Measurements from ENCODE around the gene NDUFS2.

Gene NDUFS2

DNA sequence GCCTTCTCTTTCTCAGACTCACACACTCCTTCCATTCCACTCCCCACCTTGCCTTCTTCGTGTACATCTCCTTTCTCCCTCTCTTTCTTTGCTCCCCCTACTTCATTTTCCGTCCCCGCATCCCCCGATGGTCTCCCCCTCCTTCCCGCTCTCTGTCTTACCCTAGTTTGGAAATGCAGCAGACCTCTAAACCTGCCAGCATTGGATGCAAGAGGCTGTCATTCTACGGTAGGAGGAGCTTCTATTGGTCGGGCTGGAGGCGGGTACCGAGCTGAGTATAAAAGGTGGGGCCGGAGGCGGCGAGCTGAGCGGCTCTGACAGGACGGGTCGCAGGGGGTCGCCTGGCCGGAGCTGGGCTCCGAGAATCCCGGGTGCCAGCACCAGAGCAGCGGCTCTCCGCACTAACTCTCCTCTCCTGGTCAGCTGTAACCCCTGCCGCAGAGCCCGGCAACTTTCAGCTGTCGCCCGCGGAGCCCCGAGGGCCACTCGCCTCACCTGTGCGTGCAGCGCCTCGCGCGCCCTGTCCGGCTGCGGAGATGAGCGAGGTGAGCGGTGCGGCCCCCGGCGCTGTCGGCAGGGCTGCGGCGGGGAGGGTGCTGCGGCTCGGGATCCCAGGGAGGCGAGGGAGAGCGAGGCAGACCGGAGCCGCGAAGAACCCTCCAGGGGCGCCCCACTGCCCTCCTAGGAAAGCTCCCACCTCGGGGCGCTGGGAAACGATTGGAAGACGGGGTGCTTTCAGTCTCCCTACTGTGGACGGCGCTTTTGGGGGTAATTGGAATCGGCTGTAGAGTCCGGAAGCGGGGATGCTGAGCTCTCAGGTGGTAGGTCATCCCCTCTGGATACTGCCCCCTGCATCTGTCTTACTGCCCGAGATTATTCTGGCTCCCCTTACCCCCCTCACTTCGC is 56.5 kb downstream of the NDUFS2 start, which contains the start of gene PCP4L1:
Gene PCP4L1, plus strand, starts transcription at position 307 of the 906 bp plus-strand sequence. Its CDS starts 230 bp downstream, at position 537.
- TF ChIP-seq ZFX (IDR thresholded peaks at IDR 0.05; ENCODE audit: borderline replicate concordance) = no peak
- TF ChIP-seq, protein P1, sequence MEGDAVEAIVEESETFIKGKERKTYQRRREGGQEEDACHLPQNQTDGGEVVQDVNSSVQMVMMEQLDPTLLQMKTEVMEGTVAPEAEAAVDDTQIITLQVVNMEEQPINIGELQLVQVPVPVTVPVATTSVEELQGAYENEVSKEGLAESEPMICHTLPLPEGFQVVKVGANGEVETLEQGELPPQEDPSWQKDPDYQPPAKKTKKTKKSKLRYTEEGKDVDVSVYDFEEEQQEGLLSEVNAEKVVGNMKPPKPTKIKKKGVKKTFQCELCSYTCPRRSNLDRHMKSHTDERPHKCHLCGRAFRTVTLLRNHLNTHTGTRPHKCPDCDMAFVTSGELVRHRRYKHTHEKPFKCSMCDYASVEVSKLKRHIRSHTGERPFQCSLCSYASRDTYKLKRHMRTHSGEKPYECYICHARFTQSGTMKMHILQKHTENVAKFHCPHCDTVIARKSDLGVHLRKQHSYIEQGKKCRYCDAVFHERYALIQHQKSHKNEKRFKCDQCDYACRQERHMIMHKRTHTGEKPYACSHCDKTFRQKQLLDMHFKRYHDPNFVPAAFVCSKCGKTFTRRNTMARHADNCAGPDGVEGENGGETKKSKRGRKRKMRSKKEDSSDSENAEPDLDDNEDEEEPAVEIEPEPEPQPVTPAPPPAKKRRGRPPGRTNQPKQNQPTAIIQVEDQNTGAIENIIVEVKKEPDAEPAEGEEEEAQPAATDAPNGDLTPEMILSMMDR (IDR thresholded peaks at IDR 0.05) = peak; percentile 15; the same call in 1 of the 2 replicates
- no peak within 1 kb of the TSS for H3K27ac ChIP-seq

- TF ChIP-seq, protein P1 (IDR thresholded peaks at IDR 0.05) = no peak
- TF ChIP-seq ZFX (IDR thresholded peaks at IDR 0.05; ENCODE audit: borderline replicate concordance) = no peak
- H3K27ac ChIP-seq = no peak overlapping the region
Measured at GRCh38 chr1:161259345-161259702, 57.2 kb downstream of the NDUFS2 start.

- TF ChIP-seq ZFX (IDR thresholded peaks at IDR 0.05; ENCODE audit: borderline replicate concordance) = no peak
- TF ChIP-seq, protein P1 (IDR thresholded peaks at IDR 0.05) = no peak
- no peak overlapping the region for H3K27ac ChIP-seq
Measured at GRCh38 chr1:161259765-161260164, 57.6 kb downstream of the NDUFS2 start.

DNA sequence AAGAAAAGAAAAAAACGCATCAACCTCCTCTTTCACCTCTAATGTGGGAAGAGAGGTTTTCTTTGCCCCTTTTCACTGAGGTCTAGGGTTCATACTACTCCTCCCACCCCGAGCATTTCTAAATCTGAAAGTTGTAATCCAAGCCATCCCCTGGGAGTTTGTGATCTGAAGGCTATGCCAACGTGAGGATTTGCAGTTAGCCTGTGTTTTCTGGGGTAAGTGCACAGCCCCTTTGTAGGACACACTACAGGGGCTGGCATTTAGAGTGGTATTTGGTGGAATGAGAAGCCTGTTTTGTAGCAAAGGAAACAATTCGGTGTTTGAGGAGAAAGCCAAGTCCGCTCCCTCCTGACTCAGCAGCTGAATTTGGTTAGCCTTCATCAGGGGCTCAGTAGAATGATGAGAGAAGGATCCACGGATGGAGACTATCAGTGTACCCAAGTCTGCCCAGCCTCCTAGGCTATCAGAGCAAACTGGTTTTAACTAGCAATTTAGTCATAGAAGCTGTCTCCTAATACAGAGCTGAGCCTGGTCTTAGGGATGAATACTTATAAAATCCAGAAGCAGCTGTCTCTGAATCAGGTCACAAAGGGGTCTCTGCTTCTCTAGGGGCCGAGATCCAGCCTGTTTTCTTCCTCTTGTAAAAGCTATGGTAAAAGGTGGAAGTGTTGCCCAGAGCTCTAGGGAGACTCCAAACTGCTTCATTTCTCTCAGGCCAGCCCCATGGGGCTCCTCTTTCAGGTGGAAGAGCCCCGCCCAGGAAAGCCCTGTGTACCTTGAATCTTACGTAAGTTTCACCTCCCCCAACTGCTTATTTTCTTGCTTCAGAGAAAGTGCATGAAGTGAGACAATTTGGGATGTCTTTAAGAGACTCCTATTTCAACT is 58.5 kb downstream of the NDUFS2 start:
- TF ChIP-seq ZFX (IDR thresholded peaks at IDR 0.05; ENCODE audit: borderline replicate concordance) = no peak
- TF ChIP-seq, protein P1 (IDR thresholded peaks at IDR 0.05) = no peak
- H3K27ac ChIP-seq = no peak overlapping the region

DNA sequence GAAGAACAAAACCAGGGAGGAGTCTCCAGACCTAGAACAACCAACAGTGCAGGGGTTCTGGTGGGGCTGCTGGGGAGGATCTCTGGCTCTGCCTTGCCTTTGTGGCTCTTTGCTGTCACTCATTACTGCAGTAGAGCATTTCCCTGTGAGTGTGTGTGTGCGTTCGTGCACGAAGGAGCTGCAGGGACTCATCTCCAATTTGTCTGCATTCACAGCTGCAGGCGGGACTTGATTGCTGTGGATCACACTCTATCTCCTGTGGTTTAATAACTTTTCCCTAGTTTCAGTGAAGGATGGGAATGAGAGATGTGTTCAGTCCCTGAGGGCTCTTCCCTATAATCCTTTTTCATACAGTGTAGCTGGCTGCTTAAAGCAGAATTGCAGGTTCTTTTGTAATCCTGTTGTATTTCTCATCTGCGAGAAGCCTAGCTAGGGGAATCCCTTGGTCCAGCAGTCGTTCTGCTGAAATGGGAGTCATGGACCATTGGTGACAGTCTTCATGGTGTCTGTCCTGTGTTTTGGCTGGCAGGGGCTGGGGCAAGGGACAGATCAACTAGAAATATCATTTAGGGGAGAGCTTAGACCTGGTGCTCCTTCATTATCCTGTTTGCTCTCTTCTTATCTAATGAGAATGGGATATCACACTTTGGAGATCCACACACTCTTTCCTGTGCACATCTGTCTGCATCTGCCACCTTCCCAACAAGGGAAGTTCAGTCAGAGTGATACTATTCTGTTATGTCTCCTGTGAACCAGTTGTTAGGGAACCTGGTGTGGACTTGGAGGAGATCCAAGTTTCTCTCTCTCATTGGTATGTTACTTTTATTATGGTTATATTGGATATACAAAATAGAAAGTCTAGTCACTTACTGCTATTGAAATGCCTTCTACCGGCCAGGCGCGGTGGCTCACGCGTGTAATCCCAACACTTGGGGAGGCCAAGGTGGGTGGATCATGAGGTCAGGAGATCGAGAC is 59.4 kb downstream of the NDUFS2 start:
- no peak for TF ChIP-seq ZFX (IDR thresholded peaks at IDR 0.05; ENCODE audit: borderline replicate concordance)
- TF ChIP-seq, protein P1 (IDR thresholded peaks at IDR 0.05) = no peak
- H3K27ac ChIP-seq = no peak overlapping the region
